Mesodermal cell (in vitro differentiated cells): Measurements from ENCODE around the gene KRT86.

Experiments
- H3K27ac ChIP-seq: 2 replicates; pipeline ENCODE4 v1.7.0; 2013; ENCODE audit warnings: mild to moderate bottlenecking, low read depth, low read length, moderate library complexity; ENCODE audit not compliant: severe bottlenecking
- H3K36me3 ChIP-seq: 2 replicates; pipeline ENCODE4 v1.7.1; 2013; ENCODE audit warnings: mild to moderate bottlenecking, low read length, moderate library complexity; ENCODE audit not compliant: control insufficient read depth, insufficient read depth
- H3K4me1 ChIP-seq: one replicate; pipeline ENCODE4 v1.7.1; 2013; ENCODE audit warnings: mild to moderate bottlenecking, low read length; ENCODE audit not compliant: insufficient read depth, control insufficient read depth, poor library complexity, severe bottlenecking
- H3K4me3 ChIP-seq: 2 replicates; pipeline ENCODE4 v1.7.0; 2013; ENCODE audit warnings: low read length, control low read depth, mild to moderate bottlenecking; ENCODE audit not compliant: insufficient read depth, poor library complexity, severe bottlenecking; ENCODE audit errors: extremely low read depth
- H3K9me3 ChIP-seq: 2 replicates; pipeline ENCODE4 v1.7.1; 2013; ENCODE audit warnings: mild to moderate bottlenecking, low read length, moderate library complexity; ENCODE audit not compliant: control insufficient read depth
- WGBS, 2 experiments: methylation state at CpG; one replicate each; pipeline ENCODE4 v1.1.5; 2013; ENCODE audit warnings: missing lambda C conversion rate in 2 of 2; ENCODE audit not compliant: insufficient coverage in 2 of 2; 5-methylcytosine and 5-hydroxymethylcytosine counted together

The KRT86 gene

GRCh38 chr12:52346593-52346992, 72.1 kb downstream of the KRT86 start:
- peaks cover 5% of the 10 kb centered on the region for H3K4me1 ChIP-seq
- peaks cover 10% of the 10 kb centered on the region for H3K9me3 ChIP-seq
- no peak overlapping the region for H3K27ac ChIP-seq
- 44 to 48% methylated on average over 3 of the region's 4 CpGs for WGBS, 2 experiments
- no peaks in the 10 kb centered on the region for H3K36me3 ChIP-seq
- H3K4me3 ChIP-seq, result no peak overlapping the region

- Histone ChIP-seq H3K9me3 (peaks cover 10% of the 10 kb centered on the region), H3K4me3 (no peak overlapping the region), H3K4me1 (peaks cover 5% of the 10 kb centered on the region), H3K27ac (no peak overlapping the region), H3K36me3 (no peaks in the 10 kb centered on the region)
- WGBS, 2 experiments, result 72 to 97% methylated on average over 2 to 5 of the region's 9 CpGs
Measured at GRCh38 chr12:52347016-52347415, 72.6 kb downstream of the KRT86 start.

- Histone ChIP-seq H3K36me3 (no peaks in the 10 kb centered on the region), H3K4me1 (peaks cover 5% of the 10 kb centered on the region), H3K4me3 (no peak overlapping the region), H3K27ac (no peak overlapping the region), H3K9me3 (peaks cover 10% of the 10 kb centered on the region)
- WGBS, 2 experiments, result 74 to 77% methylated on average over 16 of the region's 16 CpGs
Measured at GRCh38 chr12:52347551-52348510, 73.4 kb downstream of the KRT86 start.

- Histone ChIP-seq H3K4me3 (no peak overlapping the region), H3K27ac (no peak overlapping the region), H3K4me1 (peaks cover 5% of the 10 kb centered on the region), H3K9me3 (no peaks in the 10 kb centered on the region), H3K36me3 (no peaks in the 10 kb centered on the region)
- WGBS, 2 experiments, result 92% methylated on average over 5 of the region's 6 CpGs
Measured at GRCh38 chr12:52349196-52349595, 74.8 kb downstream of the KRT86 start.

- Histone ChIP-seq H3K4me1 (peaks cover 5% of the 10 kb centered on the region), H3K27ac (no peak overlapping the region), H3K36me3 (no peaks in the 10 kb centered on the region), H3K9me3 (no peaks in the 10 kb centered on the region), H3K4me3 (no peak overlapping the region)
- WGBS, 2 experiments, result 94 to 95% methylated on average over 7 to 8 of the region's 8 CpGs
Measured at GRCh38 chr12:52350021-52350620, 75.7 kb downstream of the KRT86 start.

GRCh38 chr12:52350786-52351185, 76.3 kb downstream of the KRT86 start:
- Histone ChIP-seq H3K36me3 (no peaks in the 10 kb centered on the region), H3K4me3 (no peak overlapping the region)
- 77 to 88% methylated on average over 5 of the region's 5 CpGs for WGBS, 2 experiments

GRCh38 chr12:52351196-52352059, 77.0 kb downstream of the KRT86 start:
- Histone ChIP-seq H3K36me3 (no peaks in the 10 kb centered on the region), H3K4me1 (no peaks in the 10 kb centered on the region), H3K4me3 (no peak overlapping the region), H3K27ac (no peak overlapping the region), H3K9me3 (no peaks in the 10 kb centered on the region)
- WGBS, 2 experiments, result 83 to 84% methylated on average over 7 to 8 of the region's 9 CpGs

More at GRCh38 chr12:52350786-52351185, 76.3 kb downstream of the KRT86 start:
- Histone ChIP-seq H3K4me1 (peaks cover under 1% of the 10 kb centered on the region), H3K27ac (no peak overlapping the region), H3K9me3 (no peaks in the 10 kb centered on the region)

GRCh38 chr12:52352951-52353350, 78.5 kb downstream of the KRT86 start:
- no CpG with 5 or more reads among the region's 2 CpGs for WGBS, 2 experiments
- Histone ChIP-seq H3K36me3 (no peaks in the 10 kb centered on the region), H3K27ac (no peak overlapping the region), H3K4me1 (no peaks in the 10 kb centered on the region), H3K4me3 (no peak overlapping the region), H3K9me3 (no peaks in the 10 kb centered on the region)

- no peaks in the 10 kb centered on the region for H3K9me3 ChIP-seq
- H3K4me1 ChIP-seq, result no peaks in the 10 kb centered on the region
- H3K36me3 ChIP-seq, result no peaks in the 10 kb centered on the region
- no peak overlapping the region for H3K27ac ChIP-seq
- no peak overlapping the region for H3K4me3 ChIP-seq
- 70 to 86% methylated on average over 1 to 2 of the region's 3 CpGs for WGBS, 2 experiments
Measured at GRCh38 chr12:52353766-52354165, 79.3 kb downstream of the KRT86 start.

GRCh38 chr12:52354200-52354599, 79.8 kb downstream of the KRT86 start:
- no peaks in the 10 kb centered on the region for H3K36me3 ChIP-seq
- no peak overlapping the region for H3K4me3 ChIP-seq
- H3K4me1 ChIP-seq, result no peaks in the 10 kb centered on the region
- WGBS, 2 experiments, result 50% methylated on average over 2 of the region's 5 CpGs; no CpG with 5 or more reads in 1 of the 2 experiments
- H3K9me3 ChIP-seq, result no peaks in the 10 kb centered on the region
- H3K27ac ChIP-seq, result no peak overlapping the region
